ENCODE results near the gene VKORC1L1.
"Not testable (repeated sequence)": the region's sequence is repeated elsewhere in the genome, so short reads cannot be mapped to it uniquely, and the experiment has no call there.

VKORC1L1 gene

GRCh38 chr7:65872776-65873581 lies at the start of gene VKORC1L1:
VKORC1L1 (plus strand) TSS chr7:65873074; CDS start chr7:65873372, 298 bp downstream.
- peak; percentile 85 to 92 for DNase-seq (ENCODE audit: low read depth in 2 of 2, low spot score in 1 of 2)

- DNase-seq (ENCODE audit: low read depth in 2 of 2, low spot score in 1 of 2) = no peak
These were observed 45.5 kb upstream of the VKORC1L1 start for GRCh38 chr7:65827366-65827765.

GRCh38 chr7:65832281-65832680 lies 40.6 kb upstream of the VKORC1L1 start:
- no peak for DNase-seq (ENCODE audit: low read depth in 2 of 2, low spot score in 1 of 2)

- not testable (repeated sequence) for DNase-seq (ENCODE audit: low read depth in 2 of 2, low spot score in 1 of 2)
These were observed 36.2 kb upstream of the VKORC1L1 start for GRCh38 chr7:65836684-65837083.

DNA sequence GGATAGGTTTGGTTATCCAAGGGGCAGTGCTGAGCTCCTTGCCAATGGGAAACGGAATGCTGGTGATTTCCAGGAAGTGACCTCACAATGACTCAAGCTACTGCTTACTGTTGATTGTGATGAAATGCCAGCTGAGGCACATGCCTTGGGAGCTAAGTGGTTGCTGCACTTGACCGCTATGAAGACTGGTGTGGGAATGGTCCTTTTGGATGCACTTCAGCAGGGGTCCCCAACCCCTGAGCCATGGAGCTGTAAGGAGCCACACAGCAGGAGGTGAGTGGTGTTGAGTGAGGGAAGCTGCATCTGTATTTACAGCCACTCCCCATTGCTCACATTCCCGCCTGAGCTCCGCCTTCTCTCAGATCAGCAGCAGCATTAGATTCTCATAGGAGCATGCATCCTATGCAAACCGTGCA lies 35.3 kb upstream of the VKORC1L1 start:
- DNase-seq (ENCODE audit: low read depth in 2 of 2, low spot score in 1 of 2) = not testable (repeated sequence)

- DNase-seq (ENCODE audit: low read depth in 2 of 2, low spot score in 1 of 2) = no peak
These were observed 33.0 kb upstream of the VKORC1L1 start for GRCh38 chr7:65839846-65840245.

- no peak for DNase-seq (ENCODE audit: low read depth in 2 of 2, low spot score in 1 of 2)
These were observed 32.4 kb upstream of the VKORC1L1 start for GRCh38 chr7:65840446-65840845.

DNA sequence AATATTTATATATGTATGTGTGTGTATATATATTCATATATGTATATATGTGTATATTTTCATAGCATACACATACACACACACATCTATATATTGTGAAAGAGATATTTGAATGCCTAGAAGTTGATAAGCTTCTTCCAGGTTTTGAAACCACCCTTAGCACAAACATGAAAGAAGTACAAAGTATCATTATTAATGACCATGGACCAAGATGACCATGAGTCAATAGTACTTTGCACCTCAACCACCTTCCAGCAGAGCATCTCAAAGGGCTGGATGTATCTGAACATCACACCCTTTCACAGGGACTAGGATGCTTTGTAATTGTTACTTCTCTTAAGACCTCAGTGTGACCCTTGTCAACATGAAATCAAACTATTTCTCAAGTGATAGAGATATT lies 29.3 kb upstream of the VKORC1L1 start:
- DNase-seq (ENCODE audit: low read depth in 2 of 2, low spot score in 1 of 2) = not testable (repeated sequence)

DNA sequence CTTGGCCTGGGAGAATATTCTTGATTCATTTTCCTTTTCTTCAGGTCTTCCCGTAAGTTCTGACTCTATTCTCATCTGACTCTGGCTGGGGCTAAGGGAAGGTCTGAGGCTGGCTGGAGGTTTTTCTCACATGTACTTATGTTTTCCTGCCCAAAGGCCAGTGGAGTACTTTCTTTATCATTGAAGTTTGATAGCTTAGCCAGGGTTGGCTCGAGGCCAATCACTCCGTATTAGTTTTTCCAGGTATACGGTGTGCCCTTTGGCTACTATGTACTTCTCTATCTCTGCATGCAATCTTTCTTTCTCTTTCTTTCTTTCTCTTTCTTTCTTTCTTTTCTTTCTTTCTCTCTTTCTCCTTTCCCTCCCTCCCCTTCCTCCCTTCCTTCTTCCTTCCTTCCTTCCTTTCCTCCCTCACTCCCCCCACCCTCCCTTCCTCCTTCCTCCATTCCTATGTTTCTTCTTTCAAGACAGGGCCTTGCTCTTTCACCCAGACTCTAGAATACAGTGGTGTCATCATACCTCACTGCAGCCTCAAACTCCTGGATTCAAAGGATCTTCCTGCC lies 26.8 kb upstream of the VKORC1L1 start:
- no peak for DNase-seq (ENCODE audit: low read depth in 2 of 2, low spot score in 1 of 2)

GRCh38 chr7:65853426-65853825 lies 19.4 kb upstream of the VKORC1L1 start:
- not testable (repeated sequence) for DNase-seq (ENCODE audit: low read depth in 2 of 2, low spot score in 1 of 2)

GRCh38 chr7:65853892-65854291 lies 19.0 kb upstream of the VKORC1L1 start:
- not testable (repeated sequence) for DNase-seq (ENCODE audit: low read depth in 2 of 2, low spot score in 1 of 2)

- DNase-seq (ENCODE audit: low read depth in 2 of 2, low spot score in 1 of 2) = not testable (repeated sequence)
These were observed 15.5 kb upstream of the VKORC1L1 start for GRCh38 chr7:65857321-65857894.

DNA sequence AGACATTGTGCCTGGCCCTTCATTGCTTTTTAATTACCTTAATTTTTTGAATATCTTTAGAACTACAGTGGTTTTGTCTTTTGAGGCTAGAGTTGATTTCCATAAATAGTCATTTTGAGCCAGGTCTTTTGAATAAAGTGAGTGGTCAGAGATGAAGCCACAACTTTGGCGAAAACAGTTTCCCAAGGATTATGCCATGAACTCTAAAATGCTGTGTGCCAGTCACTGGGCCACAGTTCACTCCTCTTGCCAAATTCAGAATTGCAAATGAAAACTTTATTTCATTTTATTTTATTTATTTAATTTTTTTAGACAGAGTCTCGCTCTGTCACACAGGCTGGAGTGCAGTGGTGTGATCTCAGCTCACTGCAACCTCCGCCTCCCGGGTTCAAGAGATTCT lies 14.2 kb upstream of the VKORC1L1 start:
- not testable (repeated sequence) for DNase-seq (ENCODE audit: low read depth in 2 of 2, low spot score in 1 of 2)

DNA sequence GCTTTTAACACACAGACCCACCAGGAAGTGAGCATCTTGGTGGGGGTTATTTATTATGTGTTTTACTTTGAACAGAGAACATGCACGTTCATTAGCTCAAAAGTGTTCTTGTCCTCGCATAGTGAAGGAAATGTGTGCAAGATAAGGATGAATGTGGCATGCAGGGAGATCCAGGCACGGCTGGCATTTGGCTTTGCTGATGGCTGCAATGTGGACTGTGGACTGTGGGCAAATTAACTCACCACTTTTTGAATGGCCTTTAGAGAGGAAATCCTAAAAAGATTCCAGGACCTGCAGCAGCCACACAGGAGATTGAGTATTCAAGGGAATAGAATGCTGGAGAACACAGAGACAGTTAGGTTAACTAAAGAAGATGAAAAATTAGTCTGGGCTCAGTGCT lies 6.6 kb upstream of the VKORC1L1 start:
- DNase-seq (ENCODE audit: low read depth in 2 of 2, low spot score in 1 of 2) = not testable (repeated sequence)

DNA sequence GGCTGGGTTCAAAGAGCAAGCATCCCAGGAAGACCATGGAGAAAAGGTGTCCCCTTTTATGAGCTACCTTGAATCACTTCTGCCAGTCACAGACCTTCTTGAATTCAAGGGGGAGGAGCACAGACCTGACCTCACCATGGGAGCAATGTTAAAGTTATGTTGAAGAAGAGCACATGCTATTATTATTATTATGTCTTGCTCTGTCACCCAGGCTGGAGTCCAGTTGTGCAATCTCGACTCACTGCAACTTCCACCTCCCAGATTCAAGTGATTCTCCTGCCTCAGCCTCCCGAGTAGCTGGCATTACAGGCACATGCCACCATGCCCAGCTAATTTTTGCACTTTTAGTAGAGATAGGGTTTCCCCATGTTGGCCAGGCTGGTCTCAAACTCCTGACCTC lies 5.2 kb upstream of the VKORC1L1 start:
- not testable (repeated sequence) for DNase-seq (ENCODE audit: low read depth in 2 of 2, low spot score in 1 of 2)

DNA sequence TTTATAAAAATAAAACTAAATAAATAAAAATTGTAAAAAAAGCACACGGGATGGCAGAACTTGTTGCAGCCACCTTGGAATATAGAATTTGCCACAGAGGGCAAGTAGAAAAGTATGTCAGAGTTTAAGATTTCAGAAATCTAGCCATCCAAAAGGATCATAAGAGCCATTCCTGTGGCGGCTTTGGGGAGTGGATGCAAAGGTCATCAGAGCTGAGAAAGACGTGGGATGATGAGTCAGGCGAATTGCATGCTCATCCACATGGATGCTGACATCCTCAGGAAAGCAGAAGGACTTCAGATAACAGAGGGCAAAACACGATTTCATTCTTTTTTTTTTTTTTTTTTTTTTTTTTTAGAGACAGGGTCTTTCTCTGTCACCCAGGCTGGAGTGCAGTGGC lies 3.6 kb upstream of the VKORC1L1 start:
- DNase-seq (ENCODE audit: low read depth in 2 of 2, low spot score in 1 of 2) = not testable (repeated sequence)

- DNase-seq (ENCODE audit: low read depth in 2 of 2, low spot score in 1 of 2) = not testable (repeated sequence)
These were observed 1.4 kb upstream of the VKORC1L1 start for GRCh38 chr7:65871451-65871850.

DNA sequence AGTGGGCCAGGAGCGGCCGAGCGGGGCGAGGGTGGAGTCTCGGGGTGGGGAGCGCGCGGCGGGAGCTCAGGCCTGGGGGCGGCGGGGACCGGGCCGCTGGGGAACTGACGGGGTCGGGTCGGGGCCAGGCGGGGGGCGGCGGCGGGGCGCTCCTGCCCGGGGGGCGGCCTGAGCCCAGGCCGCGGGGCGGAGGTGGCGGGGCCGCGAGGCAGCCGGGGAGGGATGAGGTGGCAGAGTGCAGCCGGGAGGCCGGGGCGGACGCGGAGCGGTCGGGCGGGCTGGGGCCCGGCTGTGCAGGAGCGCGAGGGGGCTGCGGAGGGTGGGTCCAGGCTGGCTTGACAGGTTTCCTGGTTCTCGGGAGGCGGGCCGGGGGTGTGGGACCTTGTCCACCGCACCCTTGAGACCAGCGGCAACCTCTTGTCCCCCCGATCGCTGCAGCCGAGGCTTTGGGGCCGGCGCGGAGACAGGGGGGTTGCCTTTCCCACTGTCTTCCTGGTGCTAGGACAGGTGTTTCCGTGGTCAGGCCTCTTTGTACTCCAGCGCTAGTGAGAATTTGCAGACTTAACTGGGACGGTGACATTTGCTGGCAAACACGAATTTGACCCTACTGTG lies 814 bp downstream of the VKORC1L1 start:
- DNase-seq (ENCODE audit: low read depth in 2 of 2, low spot score in 1 of 2) = peak; percentile 0 to 1

GRCh38 chr7:65875715-65876114 lies 2.8 kb downstream of the VKORC1L1 start:
- DNase-seq (ENCODE audit: low read depth in 2 of 2, low spot score in 1 of 2) = not testable (repeated sequence)

DNA sequence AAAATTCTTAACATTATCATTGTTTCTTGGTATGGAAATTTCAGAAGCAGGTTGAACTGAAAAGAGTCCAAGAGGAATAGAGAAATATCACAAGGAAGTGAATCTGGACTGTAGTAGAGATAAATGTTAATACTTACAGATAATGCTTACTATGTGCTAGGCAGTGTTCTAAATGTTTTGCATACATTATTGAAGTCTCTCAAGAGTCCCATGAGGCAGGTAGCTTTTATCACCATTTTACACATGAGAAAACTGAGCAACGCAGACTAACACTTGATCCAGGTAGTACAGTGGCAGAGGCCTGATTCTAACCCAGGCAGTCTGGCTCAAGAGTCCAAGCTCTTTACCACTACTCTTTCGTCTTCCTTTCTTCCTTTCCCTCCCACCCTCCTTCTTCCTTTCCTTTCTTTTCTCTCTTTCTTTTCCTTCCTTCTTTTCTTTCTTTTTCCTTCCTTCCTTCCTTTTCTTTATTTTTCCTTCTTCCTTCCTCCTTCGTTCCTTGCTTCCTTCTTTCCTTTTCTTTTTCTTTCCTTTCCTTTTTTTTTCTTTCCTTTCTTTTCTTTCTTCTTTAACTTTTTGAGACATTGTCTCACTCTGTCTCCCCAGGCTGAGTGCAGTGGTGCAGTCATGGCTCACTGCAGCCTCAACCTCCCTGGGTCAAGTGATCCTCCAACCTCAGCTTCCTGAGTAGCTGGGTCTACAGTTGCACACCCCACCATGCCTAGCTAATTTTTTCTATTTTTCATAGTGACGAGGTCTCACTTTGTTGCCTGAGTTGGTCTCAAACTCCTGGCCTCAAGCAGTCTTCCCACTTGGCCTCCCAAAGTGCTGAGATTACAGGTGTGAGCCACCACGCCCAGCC lies 6.6 kb downstream of the VKORC1L1 start:
- not testable (repeated sequence) for DNase-seq (ENCODE audit: low read depth in 2 of 2, low spot score in 1 of 2)

DNA sequence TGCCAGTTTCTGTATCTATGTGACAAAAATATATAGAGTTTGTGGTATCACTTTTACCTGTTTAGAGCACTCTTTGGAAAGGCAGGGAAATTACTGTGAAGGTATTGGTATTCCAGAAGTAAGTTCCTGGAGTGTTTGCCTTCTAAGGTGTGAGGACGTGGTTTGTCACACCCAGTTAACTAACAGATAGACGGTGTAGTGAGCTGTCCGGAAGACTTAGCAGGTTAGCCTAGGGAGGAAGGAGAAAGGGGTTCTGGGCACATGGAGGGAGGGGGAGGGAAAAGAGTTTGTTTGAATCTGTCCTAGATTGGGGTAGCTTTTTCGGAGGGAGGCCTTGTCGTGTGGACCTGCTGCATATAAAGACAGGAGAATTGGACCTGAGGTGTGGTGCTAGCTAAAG lies 7.4 kb downstream of the VKORC1L1 start:
- DNase-seq (ENCODE audit: low read depth in 2 of 2, low spot score in 1 of 2) = not testable (repeated sequence)

Data from stimulated activated CD8-positive, alpha-beta memory T cell treated with anti-CD3 and anti-CD28 coated beads, Interleukin-4, amount 100 ng/mL, for 4 hours (primary cell).